ENCODE data around the gene C1orf198.

Gene C1orf198

DNA sequence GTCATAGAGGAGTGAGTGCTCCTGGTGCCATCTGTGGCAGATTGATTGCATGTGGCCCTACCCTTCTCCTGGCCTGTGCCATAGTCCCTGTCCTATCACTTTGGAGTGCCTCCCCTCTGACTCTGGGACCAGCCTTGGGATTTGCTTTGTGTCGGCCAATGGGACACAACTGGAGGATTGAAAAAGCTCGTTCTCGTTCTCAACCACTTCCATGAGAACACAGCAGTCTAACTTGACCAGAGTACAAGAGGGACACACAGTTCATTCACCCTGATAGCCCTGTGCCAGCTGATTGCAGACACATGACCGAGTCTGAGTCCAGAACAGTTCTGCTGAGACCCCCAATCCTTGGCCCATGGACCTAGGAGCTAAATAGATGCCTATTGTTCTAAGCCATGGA, 47.8 kb downstream of the C1orf198 start:
- H3K27me3 ChIP-seq (ENCODE audit: insufficient read depth, low read length) = no peaks in the 10 kb centered on the region
- H3K27ac ChIP-seq (ENCODE audit: low read depth, low read length, poor library complexity, severe bottlenecking) = no peak overlapping the region
- H3K79me2 ChIP-seq (ENCODE audit: insufficient read depth, low read length) = no peaks in the 10 kb centered on the region
- H3K4me2 ChIP-seq (ENCODE audit: low read length) = no peak overlapping the region
- H3F3A ChIP-seq (ENCODE audit: insufficient read depth, low read length) = no peaks in the 10 kb centered on the region
- no peaks in the 10 kb centered on the region for H3K36me3 ChIP-seq (ENCODE audit: insufficient read depth, low read length)
- H3K9me2 ChIP-seq (ENCODE audit: low read depth, low read length) = no peaks in the 10 kb centered on the region
- TF ChIP-seq, protein P1, sequence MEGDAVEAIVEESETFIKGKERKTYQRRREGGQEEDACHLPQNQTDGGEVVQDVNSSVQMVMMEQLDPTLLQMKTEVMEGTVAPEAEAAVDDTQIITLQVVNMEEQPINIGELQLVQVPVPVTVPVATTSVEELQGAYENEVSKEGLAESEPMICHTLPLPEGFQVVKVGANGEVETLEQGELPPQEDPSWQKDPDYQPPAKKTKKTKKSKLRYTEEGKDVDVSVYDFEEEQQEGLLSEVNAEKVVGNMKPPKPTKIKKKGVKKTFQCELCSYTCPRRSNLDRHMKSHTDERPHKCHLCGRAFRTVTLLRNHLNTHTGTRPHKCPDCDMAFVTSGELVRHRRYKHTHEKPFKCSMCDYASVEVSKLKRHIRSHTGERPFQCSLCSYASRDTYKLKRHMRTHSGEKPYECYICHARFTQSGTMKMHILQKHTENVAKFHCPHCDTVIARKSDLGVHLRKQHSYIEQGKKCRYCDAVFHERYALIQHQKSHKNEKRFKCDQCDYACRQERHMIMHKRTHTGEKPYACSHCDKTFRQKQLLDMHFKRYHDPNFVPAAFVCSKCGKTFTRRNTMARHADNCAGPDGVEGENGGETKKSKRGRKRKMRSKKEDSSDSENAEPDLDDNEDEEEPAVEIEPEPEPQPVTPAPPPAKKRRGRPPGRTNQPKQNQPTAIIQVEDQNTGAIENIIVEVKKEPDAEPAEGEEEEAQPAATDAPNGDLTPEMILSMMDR (IDR thresholded peaks at IDR 0.05; ENCODE audit: low read length) = no peak
- H3K4me3 ChIP-seq (ENCODE audit: low read depth, low read length, poor library complexity, severe bottlenecking) = no peak overlapping the region
- no peaks in the 10 kb centered on the region for H3K9me3 ChIP-seq (ENCODE audit: low read length)
- H4K20me1 ChIP-seq (ENCODE audit: insufficient read depth, low read length) = no peaks in the 10 kb centered on the region
- H3K4me1 ChIP-seq (ENCODE audit: insufficient read depth, low read length, severe bottlenecking) = no peaks in the 10 kb centered on the region
- H3K9ac ChIP-seq (ENCODE audit: low read length) = no peak overlapping the region
- H2AFZ ChIP-seq (ENCODE audit: low read length) = no peak overlapping the region

DNA sequence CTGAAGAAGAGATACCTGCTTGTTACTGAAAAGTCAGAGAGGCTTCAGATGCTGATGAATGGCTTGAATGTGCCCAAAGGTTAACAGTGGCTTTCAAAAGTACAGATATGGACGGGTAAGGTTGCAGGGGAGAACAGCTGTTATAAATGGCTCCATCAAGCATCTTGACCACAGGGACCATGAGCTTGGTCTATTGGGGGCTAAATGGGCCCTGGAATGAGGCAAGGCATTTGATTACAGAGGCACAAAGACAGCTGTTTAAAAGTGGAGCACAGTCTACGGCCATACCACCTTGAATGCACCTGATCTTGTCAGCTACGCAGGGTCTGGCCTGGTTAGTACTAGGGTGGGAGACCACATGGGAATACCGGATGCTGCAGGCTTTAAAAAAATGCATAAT, 48.3 kb downstream of the C1orf198 start:
- no peak for TF ChIP-seq EZH2 (IDR thresholded peaks at IDR 0.05; ENCODE audit: borderline replicate concordance, low read length)
- TF ChIP-seq, protein P1 (IDR thresholded peaks at IDR 0.05; ENCODE audit: low read length) = no peak
- H3K4me3 ChIP-seq (ENCODE audit: low read depth, low read length, poor library complexity, severe bottlenecking) = no peak overlapping the region
- no peaks in the 10 kb centered on the region for H3K4me1 ChIP-seq (ENCODE audit: insufficient read depth, low read length, severe bottlenecking)
- H3K79me2 ChIP-seq (ENCODE audit: insufficient read depth, low read length) = no peaks in the 10 kb centered on the region
- no peak overlapping the region for H3K27ac ChIP-seq (ENCODE audit: low read depth, low read length, poor library complexity, severe bottlenecking)
- H2AFZ ChIP-seq (ENCODE audit: low read length) = no peak overlapping the region
- H3F3A ChIP-seq (ENCODE audit: insufficient read depth, low read length) = no peaks in the 10 kb centered on the region
- H3K36me3 ChIP-seq (ENCODE audit: insufficient read depth, low read length) = no peaks in the 10 kb centered on the region
- no peaks in the 10 kb centered on the region for H3K9me2 ChIP-seq (ENCODE audit: low read depth, low read length)
- H3K27me3 ChIP-seq (ENCODE audit: insufficient read depth, low read length) = no peaks in the 10 kb centered on the region
- no peaks in the 10 kb centered on the region for H3K9me3 ChIP-seq (ENCODE audit: low read length)
- H4K20me1 ChIP-seq (ENCODE audit: insufficient read depth, low read length) = no peaks in the 10 kb centered on the region
- H3K4me2 ChIP-seq (ENCODE audit: low read length) = no peak overlapping the region
- H3K9ac ChIP-seq (ENCODE audit: low read length) = no peak overlapping the region

DNA sequence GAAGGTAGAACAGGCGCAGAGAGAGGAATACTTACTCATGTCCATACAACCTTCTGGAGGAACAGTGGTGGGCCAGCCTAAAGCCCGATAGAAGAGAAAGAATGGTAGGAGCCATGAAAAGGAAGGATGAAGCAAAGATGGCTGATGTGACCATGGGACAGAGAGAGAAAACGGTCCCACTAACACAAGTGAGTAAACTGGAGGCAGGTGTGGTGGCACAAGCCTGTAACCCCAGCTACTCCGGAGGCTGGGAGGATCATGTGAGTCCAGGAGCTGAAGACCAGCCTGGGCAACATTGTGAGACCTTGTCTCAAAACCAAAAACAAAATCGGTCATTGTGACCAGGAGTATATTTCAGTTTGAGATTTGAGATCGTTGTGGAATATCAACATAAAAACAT, 49.4 kb downstream of the C1orf198 start:
- Histone ChIP-seq H3K9me3 (ENCODE audit: low read length) (no peaks in the 10 kb centered on the region), H2AFZ (ENCODE audit: low read length) (no peak overlapping the region)

More for the DNA sequence above, 49.4 kb downstream of the C1orf198 start:
- Histone ChIP-seq H3K27ac (ENCODE audit: low read depth, low read length, poor library complexity, severe bottlenecking) (no peak overlapping the region), H4K20me1 (ENCODE audit: insufficient read depth, low read length) (no peaks in the 10 kb centered on the region), H3K79me2 (ENCODE audit: insufficient read depth, low read length) (no peaks in the 10 kb centered on the region), H3K4me2 (ENCODE audit: low read length) (no peak overlapping the region), H3K9ac (ENCODE audit: low read length) (no peak overlapping the region), H3F3A (ENCODE audit: insufficient read depth, low read length) (no peaks in the 10 kb centered on the region), H3K4me1 (ENCODE audit: insufficient read depth, low read length, severe bottlenecking) (no peaks in the 10 kb centered on the region), H3K4me3 (ENCODE audit: low read depth, low read length, poor library complexity, severe bottlenecking) (no peak overlapping the region), H3K36me3 (ENCODE audit: insufficient read depth, low read length) (no peaks in the 10 kb centered on the region), H3K9me2 (ENCODE audit: low read depth, low read length) (no peaks in the 10 kb centered on the region), H3K27me3 (ENCODE audit: insufficient read depth, low read length) (no peaks in the 10 kb centered on the region)
- TF ChIP-seq, protein P1 (IDR thresholded peaks at IDR 0.05; ENCODE audit: low read length) = no peak
- TF ChIP-seq EZH2 (IDR thresholded peaks at IDR 0.05; ENCODE audit: borderline replicate concordance, low read length) = no peak

All from OCI-LY1 (cell line).